HG02973 (cell line): Measurements from ENCODE around the gene ATOH8.

Experiments used
- ATAC-seq: cut with Tn5 transposase; IDR thresholded peaks from one replicate; pipeline ENCODE4 v1.9.1; 2021; ENCODE audit warnings: moderate library complexity; ENCODE audit not compliant: unreplicated experiment

Gene ATOH8

DNA sequence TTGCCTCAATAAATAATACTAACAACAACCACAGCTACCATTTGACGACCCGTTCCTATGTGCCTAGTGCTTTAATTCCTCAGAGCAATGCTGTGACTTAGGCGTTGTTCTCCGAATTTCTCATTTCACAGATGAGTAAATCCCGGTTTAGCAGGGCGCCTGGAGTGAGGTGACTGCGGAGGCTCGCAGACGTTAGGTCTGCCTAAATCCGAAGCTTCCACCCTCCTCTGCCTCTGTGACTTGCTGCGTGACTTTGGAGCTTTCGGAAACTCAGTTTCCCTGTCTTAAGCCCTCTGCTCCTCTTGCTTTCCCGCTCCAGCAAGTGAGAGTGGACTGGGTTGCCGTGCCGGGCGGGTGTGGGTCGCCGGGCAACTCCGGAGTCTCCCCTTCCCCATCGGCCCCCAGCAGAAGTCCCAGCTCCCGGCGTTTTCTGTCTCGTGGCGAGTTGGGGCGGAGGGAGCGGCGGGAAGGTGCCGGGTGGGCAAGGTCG is 711 bp upstream of the ATOH8 start:
- no peak for ATAC-seq

DNA sequence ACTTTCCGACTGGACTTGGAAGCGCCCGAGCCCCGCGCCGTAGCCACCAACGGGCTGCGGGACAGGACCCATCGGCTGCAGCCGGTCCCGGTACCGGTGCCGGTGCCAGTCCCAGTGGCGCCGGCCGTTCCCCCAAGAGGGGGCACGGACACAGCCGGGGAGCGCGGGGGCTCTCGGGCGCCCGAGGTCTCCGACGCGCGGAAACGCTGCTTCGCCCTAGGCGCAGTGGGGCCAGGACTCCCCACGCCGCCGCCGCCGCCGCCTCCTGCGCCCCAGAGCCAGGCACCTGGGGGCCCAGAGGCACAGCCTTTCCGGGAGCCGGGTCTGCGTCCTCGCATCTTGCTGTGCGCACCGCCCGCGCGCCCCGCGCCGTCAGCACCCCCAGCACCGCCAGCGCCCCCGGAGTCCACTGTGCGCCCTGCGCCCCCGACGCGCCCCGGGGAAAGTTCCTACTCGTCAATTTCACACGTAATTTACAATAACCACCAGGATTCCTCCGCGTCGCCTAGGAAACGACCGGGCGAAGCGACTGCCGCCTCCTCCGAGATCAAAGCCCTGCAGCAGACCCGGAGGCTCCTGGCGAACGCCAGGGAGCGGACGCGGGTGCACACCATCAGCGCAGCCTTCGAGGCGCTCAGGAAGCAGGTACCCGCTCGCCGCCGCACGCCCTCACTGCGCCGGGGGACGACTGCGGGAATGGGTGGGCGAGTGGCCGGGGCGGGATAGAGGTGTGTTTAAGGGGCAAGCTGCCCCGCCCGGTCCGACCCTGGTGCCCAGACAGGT is 713 bp downstream of the ATOH8 start:
- no peak for ATAC-seq

DNA sequence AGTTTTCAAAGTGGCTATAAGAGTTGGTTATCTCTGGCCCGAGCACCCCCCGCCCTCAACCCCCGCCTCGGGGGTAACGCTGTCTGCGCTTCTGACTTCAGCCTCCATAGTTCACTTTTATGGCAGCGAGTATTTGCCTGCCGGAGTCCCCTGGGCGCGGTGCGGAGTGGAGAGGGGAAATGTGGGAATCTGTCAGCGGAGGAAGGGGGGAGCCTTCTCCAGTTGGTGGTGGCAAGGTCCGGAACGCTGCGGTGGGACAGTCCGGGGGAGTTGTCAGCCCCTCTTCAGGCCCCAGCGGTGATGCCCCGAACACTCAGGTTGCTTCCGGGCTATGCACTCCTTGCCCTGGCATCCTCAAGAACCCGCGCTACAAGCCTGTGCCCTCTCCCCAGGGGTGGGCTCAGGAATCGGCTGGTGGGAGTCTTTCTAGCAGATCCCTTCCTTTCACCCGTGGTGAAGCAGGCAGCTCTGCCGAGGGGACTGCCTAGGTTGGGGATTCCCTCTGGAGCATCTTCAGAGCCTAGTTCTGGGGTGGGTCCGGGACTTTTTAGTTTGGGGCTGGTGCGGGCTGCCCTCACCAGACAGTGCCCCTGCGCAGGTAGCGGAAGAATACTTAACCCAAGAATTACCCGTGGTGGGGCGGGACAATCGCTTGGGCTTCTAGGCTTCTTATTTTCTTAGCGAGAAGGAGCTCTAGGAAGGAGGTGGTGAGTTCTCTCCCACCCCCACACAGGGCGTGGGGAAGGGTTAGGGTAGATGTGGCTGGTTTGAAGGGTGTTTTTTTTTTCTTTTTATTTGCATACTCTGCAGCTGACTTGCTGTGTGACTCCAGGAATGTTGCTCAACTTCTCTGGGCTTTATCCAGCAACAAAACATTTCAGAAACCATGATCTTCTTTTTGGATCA is 1.6 kb downstream of the ATOH8 start:
- ATAC-seq: no peak

DNA sequence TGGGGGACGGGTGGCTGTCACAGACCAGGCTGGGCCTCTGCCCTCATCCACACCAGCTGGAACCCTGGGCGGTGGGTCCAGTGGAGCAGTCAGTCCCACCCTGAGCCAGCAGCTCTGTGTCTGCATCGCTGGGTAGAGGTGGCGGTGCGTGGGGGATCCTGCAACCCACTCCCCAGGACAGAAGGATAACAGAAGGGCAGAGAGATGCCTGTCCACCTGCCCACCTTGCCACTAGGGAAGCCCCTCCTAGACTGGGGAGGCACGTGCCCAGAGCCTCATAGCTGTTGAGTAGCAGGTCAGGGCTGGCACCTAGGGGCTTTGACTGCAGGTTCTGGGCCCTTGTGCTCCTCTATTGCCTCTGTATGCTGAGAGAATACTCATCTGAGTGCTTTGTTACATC is 2.4 kb downstream of the ATOH8 start:
- no peak for ATAC-seq

DNA sequence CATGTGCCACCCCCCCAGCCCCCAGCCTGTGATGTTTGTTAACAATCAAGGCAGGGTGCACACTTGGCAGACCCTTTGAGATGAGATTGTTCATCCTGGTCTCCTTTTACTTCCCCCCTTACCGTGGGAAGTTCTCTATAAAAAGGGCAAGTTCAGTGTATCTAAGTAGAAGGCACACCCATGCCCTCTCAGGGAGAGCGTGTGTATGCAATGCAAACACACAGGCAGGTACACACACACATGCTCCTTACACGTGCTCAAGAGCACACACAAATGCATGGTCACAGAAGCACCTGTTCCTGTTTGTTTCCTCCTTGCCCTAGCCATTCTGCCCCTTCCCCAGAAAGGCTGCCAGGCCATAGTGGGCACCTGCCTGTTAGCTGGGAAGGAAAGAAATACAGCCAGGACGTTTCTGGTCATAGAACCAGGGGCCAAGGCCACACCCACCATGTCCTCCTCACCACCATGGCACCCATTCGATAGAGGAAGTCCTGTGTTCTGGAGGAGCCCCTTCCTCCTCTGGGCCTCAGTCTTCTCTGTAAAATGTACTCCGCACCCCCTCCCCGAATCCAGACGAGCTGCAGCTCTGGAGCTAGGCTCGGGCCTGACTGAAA is 3.1 kb downstream of the ATOH8 start:
- no peak for ATAC-seq

DNA sequence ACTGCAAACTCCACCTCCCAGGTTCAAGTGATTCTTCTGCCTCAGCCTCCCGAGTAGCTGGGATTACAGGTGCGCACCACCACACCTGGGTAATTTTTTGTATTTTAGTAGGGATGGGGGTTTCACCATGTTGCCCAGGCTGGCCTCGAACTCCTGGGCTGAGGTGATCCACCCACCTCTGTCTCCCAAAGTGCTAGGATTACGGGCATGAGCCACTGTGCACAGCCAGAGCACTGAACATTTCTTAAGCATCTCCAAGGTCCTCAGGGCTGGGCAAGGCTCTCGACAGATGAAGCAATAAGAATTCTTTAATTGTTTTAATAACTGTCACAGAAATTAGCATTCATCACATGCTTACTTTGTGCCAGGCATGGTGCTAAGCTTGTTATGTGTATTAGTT is 4.1 kb downstream of the ATOH8 start:
- no peak for ATAC-seq

DNA sequence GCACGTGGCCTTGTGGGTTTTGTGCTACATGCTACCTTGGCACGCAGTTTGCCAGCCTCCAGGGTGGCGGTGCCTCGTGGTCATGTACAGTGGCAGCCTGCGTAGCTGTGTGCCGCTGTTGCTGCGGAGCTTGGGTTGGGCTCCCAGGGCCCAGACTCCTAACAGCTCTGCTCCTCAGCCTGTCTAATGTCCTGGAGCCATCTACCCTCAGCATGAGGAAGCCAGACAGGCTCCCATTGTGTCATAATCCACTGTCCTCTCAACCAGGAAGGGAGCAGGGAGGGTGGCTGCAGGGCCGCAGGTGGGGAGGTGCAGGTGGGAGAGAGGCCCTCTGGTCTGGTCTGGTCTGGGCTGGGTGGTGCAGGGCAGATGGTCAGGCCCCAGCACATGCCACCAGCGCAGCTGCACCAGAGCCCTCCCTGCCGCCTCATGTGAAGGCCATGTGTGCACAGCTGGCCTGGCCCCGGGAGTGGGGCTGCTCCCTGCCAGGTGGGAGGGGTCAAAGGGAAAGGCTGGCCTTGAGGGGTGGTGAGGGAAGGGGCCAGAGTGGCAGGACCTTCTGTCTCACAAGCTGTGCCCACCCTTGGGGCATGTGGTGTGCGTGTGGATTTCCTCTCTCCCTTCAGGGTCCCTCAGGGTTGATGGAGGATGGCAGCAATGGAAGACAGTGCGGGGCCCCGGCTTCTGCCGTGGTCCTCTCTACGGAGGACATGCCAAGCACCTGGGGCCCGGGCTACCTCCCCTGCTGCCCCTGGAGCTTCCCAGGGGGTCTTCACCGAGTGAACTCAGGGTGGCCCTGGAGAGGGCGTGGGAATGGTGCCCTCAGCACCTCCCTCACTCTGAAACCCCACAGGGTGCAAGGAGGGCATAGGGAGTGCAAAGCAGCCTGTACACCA is 4.8 kb downstream of the ATOH8 start:
- no peak for ATAC-seq

DNA sequence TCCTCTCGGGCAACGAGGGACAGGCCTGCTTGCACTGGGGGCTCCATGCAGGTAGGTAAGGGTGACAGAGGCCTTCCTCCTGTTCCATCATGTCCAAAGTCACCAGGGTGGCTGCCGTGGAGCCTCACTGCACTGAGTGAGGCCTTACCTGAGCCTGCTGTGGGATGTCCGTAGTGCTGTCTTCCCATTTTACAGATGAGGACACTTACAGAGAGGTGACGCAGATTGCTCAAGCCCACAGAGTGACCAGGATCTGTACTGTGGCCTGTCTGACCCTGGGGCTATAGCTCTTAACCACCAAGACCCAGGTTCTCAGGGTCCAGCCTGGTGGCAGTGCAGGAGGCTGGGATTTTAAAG is 5.4 kb downstream of the ATOH8 start:
- no peak for ATAC-seq

DNA sequence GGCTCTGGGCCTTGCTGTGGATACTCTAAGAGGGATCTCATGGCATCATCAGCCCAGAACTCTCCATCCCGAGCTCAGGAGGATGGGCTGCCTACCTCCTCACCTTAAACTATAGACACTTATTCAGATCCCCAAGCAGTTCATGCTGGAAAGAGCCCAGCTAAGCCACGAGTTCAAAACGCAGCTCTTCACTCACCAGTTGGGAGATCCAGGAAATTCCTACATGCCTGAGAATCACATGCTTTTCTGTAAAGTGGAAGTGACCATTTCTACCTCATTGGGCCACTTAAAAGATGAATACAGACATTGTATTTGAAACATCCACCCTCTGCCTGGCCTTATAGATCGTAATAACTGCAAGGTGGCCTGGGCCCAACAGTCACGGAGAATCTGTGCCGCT is 6.6 kb downstream of the ATOH8 start:
- ATAC-seq: no peak

DNA sequence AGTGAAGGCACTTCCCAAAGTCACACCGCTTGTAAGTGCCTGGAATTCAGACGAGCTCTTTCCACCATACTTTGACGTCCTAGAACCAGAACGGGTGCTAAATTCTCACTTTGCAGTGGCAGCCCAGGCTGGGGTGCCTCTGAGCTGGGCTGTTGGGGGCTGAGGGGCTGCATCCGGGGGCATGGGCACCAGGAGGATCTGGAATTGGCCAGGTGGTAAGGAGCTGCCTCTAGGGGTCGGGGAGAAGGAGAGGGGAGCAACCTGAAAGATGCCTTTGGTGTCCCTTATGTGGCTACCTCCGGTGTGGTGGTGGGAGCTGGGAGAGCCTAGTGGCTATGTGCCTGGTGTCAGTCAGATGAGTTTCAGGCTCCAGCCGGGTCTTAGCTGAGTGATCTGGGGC is 7.1 kb downstream of the ATOH8 start:
- ATAC-seq: no peak

DNA sequence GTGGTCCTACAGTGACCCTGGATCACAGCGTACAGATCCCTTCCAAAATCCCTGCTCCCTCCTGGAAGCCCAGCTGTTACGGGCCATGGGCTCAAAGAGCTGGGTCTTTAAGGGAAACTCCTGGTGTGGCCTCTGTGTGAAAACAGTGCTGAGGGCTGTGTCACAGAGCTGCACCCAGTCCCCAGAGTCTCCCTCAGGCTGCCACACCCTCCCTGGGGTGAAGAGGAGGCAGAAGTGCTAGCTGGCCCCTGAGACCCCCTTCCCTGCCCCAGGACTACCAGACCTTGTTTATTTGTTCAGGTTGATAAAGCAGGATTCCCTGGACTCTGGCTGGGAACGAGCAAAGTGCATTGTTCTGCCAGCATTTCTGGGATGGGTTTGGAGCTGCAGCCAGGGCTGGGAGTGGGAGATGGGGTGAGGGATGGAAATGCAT is 7.7 kb downstream of the ATOH8 start:
- ATAC-seq: no peak

DNA sequence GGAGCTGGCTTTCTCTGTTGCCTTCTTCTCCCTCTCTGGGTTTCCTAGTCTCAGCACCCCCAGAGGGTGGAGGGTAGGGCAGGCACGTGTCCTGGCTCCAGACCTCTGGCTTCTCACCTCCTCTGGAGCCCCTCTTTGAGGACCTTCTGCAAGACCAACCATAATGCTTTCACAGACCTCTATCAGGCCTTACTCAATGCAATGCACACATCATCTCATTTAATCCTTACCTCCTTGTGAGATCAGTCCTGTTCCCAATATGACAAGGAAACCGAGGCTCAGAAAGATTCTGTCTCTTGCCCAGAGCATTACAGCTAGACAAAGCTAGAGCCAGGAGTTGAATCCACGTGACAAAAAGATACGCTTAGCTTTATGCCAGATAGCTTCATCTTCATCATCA is 8.2 kb downstream of the ATOH8 start:
- no peak for ATAC-seq

DNA sequence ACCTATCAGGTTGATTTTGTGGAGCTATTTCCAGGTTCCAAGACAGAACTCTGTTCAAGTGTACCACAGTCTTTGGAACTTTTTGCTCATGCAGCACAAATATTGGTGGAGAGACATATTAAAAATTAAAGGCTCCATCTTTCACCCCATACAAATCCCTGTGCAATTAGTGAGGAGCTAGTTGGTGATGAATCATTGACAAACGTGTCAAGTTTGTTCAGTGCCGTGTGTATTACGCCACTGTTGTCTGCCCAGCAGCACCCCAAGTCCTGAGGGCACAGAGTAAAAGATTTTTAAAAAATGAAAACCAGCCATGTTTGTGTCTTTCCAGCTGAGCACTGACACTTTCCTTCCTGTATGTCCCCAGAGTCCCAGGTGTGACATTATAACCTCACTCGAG is 9.3 kb downstream of the ATOH8 start:
- ATAC-seq: no peak

DNA sequence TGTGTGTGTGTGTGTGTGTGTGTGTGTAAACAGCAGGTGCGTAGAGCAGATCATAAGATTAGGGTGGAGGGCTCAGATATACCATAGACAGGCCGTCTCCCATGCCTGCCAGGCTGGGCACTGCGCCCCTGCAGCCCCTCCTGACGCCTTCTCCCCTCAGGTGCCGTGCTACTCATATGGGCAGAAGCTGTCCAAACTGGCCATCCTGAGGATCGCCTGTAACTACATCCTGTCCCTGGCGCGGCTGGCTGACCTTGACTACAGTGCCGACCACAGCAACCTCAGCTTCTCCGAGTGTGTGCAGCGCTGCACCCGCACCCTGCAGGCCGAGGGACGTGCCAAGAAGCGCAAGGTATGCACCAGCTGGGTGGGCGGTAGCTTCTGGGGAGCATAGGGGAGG is 10.0 kb downstream of the ATOH8 start:
- no peak for ATAC-seq

DNA sequence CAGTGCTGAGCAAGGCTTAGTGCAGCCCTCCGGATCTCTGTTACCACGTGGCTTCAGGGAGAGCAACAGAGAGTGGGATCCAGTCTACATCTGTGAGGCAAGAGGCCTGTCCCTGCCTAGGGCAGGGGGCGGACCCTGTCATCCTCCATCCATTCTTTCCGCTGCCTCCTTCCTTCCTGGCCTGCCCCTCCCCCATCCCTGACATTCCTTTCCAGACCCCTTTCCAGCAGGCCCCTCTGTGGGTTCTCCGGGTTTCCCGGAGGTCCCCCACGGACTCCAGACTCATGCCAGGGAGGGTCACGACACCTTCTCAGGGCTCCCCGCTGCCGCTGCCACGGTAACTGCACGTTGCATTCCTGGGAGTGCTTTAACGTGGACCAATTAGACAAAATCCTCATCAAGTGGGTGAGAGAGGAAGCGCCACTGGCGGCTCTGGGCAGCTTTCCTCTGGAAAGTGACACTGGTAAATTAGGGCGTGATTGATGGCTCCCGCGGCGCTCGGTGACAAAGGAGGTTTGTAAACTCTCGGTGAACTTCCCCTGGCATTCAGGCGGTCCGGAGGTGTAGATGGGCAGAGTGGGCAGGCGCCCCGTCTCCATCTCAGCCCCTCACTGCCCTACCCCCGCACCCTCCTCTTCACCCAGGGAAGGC is 11.4 kb downstream of the ATOH8 start:
- no peak for ATAC-seq

DNA sequence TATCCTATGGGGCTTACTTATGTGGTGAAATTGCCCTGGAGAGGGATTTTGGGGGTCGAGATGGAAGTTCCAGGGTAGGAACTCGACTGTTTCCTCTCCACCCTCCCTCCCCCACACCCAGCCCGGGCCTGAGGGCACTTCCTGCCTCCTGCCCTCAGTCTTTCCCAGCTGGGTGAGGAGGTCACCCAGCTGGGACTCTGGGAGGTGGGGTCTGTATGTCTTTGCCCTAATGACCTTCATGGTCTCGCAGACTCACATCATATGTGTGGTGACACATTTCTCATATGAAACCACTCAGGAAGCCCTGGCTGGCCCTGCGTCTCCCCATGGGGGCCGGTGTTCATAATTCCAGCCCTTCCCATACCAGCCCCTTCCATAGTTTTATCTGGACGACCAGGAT is 12.4 kb downstream of the ATOH8 start:
- ATAC-seq: no peak

DNA sequence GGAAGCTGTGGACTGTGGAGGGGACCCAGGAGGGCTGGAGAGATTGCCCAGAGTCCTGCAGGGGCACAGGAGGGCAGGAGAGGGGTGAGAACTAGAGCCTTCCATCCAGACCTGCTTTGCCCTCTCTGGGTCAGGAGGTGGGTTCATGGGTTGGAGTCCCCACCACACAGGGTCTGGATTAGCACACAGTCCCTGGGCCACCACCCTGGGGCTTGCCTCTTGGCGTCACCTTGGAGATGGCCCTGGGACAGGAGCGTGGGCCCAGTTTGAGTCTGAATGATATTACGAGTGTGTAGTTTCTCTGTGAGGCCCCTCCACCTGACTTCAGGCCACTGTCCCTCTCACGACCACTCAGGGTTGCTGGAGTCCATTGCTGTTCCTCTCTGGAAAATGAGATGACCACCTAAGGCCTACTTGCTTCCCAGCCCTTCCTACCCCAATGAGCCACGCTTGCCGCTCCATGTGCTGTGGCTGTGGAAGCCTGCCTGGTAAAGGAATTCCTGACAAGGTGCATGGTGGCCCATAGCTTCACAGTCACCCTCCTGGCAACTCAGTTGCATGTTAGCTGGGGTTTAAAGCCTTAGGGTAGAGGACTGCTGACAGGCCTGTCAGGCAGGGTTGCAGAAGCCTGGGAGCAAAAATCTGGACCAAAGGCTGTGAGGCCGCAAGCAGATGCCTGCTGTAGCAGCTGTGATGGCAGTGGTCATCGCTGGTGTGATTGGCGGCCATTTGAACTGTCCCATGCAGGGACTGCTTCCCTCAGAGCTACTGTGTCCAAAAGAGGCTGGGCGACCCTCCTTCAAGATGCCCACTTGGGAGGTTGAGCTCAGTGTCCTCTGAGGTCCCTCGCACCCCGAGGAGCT is 14.2 kb downstream of the ATOH8 start:
- no peak for ATAC-seq

DNA sequence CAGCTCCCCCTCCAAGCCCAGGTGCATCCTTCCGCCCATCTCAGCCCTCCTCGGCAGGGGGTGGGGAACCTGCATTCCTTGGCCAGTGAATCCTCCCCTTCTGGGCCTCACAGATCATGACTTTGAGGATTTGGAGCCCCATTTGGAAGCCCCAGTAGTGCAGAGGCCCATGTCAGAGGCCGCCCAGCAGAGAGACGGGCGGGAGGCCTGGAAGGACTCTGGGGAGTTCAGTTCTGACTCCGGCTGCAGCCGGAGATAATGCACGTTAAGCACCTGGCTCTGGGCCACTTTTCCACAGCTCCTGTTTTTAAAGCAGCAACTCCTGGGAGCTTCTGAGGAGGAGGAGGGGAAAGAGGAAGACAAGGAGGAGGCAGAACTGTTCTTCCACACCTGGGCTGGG is 14.9 kb downstream of the ATOH8 start:
- ATAC-seq: no peak

DNA sequence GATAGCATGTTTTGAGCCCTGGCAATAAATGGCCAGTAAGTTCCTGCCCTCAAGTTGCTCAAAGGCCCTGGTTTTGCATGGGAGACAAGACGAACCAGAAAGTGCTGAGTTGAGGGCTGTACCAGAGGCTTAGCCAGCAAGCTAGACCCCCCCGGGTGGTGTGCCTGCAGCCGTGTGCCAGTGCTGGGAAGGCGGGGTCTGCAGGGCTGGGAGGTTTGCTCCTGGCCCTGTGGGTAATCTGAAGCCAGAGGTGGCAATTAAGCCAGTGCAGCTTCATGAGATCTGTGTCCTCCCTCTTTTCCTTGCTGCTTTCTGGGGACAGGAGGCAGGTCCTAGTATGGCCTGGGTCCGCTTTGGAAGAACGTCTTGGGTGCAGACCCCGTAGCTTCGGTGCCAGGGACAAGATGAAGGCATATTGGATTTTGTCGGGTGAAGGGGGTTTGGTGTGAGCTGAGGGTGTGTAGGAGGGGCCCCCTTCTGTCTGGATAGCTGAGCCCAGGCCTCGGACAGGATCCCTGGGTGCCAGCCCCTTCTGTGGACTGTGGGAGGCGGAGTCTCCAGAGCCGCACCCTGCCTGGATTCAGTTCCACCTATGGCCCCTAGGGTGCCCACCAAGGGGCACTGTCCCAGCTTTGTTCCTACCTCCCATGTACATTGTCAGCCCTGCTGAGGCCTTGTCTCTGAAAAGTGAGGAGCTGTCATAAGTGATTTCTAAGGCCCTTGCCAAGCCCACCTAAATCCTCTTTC is 15.6 kb downstream of the ATOH8 start:
- ATAC-seq: no peak
